HG02852 (cell line): ENCODE data around the gene SGK1.
A peak's percentile ranks its signal among the peaks of the same experiment; 100 is the strongest.

Source experiments
- ATAC-seq: cut with Tn5 transposase; IDR thresholded peaks from one replicate; pipeline ENCODE4 v1.9.1; 2021; ENCODE audit warnings: mild to moderate bottlenecking, moderate library complexity; ENCODE audit not compliant: unreplicated experiment

The SGK1 gene

DNA sequence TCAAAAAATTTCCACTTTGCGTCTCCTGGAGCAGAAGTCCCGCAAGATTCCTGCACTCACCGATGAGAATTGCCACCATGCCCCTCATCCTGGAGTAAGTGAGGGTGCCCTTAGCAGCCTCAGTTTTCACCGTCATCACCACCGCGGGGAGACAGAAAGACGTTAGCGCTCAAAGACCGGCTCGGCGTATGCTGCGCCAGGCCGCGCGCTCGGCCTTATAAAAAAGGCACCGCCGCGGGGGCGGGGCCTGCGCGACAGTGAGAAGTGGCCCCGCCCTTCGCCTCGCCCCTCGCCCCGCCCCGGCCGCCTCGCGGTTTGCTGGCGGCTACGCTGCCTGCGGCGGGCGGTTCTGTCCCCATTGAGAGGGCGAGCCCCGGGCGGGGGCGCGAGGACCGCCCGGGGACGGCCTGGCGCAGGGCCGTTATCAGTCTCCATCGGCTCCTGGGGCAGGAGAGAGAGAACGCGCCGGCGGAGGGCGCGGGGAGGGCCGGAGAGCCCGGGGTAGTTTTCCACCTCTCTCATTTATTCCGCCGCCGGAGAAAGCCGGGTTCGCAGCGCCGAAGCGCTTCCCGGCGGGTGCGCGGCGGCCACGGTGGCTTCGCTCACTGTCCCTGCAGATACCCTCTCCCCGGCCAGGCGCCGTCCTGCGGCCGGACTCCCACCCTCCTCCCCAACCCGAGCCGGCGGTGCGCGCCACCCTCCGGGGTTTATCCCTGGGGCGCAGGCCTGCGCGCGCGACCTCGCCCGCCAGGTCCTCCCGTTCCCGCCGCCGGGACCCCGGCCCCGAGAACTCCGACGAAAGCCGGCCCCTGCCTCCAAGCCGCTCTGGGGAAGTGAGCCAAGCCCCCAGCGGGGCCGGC lies 143.0 kb downstream of the SGK1 start:
- peak; percentile 81 for ATAC-seq

DNA sequence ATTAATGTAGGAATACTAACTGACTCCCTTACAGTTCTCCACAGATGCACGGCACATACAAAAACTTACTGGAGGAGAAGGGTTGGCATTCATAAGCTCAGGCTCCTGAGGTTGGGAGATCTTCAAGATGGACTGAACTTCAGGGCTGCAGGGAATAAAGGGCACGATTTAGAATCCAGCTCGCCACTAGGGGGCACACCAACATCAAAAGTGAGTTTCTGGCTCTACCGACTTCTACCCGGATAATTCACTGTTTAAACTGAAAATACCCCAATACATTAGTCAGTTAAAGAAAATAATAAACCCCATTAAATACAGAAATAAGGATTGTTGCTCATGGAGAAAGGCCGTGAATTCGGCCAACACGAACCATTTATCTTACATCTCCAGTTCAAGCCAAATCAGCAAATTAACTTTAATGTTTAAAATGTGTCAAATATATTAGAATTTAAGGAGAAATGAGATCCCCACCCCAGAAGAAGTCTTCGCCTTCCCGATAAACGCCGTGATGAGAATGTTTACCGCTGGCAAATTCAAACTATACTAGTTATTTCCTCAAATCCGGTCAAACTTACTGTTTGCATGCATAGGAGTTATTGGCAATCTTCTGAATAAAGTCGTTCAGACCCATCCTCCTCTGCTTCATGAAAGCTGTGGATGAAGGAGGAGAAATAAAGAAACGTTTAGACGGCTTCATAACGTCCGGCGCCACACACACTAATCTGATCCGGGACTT lies 143.8 kb downstream of the SGK1 start:
- ATAC-seq = no peak

DNA sequence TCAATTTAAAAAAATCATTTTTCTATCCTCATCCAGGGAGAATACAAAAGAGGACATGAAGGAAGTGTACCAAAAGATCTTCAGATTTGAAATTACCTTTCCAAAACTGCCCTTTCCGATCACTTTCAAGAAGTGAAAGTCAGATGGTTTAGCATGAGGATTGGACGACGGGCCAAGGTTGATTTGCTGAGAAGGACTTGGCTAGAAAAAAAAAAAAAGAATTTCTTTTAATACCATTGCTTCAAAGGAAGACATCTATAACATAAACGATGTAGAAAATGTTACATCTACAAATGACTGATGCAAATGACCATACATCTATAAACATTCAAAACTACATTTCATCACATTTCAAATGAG lies 144.6 kb downstream of the SGK1 start:
- ATAC-seq = no peak

DNA sequence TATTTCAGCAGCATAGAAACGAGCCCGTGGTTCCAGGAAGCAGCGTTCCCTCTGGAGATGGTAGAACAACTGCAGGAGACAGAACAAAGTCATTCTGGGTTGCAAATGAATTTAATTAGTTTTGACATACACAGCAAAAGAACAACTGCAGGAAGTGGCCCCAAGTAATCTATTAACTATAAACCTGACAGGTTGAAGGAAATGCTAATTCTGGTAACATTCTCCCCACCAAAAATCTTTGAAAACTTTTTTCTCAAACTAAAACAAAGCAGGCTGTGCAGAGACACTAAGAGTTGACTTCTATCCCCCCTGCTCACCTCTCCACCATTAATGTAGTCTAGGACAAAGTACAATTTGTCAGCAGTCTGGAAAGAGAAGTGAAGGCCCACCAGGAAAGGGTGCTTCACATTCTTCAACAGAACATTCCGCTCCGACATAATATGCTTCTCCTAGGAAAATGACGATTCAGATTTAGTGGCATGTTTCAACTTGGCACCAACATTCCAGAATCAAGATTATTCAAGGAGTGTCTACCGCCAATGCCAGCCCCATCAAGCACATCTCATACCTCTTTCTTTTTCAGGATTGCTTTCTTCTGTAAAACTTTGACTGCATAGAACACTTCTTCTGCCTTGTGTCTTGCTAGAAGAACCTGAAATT lies 145.1 kb downstream of the SGK1 start:
- no peak for ATAC-seq

DNA sequence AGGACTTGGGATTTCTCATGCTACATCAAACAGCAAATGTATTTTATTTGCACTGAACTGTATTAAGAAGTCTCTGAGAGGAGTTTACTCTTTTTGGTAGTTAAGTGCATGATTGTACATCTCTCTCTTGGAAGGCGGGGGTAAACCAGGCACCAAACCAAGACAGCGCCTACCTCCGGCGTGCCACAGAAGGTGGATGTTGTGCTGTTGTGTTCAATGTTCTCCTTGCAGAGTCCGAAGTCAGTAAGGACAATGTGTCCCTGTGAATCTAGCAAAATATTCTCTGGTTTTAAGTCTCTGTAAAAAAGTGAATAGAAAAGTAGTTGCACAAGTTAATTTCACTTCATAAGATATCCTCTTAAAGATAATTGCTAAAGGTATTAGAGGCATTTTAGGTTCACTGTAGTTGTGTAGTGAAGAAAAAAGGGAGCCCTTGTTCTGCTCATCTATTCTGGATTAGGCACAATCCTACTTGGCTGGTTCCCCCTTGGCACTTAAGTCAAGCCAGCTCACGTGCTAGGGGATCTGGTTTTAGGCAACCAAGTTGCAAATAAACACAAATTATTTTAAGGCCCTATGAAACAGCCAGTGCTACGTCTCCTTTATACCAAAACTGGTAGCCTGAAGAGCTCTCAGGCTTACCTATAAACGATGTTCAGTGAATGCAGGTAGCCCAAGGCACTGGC lies 145.7 kb downstream of the SGK1 start:
- no peak for ATAC-seq

DNA sequence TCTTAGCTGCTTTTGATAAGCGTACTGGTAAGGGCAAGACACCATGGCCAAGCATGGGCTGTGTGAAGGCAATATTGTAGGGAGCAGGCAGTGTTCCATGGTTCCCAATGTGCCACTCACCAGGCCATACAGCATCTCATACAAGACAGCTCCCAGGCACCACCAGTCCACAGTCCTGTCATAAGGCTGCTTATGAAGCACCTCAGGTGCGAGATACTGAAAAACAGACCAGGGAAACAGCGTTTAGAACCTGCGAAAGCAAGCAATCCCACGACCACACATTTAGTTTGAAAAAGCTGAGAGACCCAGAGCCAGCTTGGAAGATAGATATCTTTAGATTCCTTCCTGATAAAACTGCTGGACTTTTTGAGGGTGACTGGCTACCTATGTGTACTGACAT lies 146.4 kb downstream of the SGK1 start:
- ATAC-seq = no peak

DNA sequence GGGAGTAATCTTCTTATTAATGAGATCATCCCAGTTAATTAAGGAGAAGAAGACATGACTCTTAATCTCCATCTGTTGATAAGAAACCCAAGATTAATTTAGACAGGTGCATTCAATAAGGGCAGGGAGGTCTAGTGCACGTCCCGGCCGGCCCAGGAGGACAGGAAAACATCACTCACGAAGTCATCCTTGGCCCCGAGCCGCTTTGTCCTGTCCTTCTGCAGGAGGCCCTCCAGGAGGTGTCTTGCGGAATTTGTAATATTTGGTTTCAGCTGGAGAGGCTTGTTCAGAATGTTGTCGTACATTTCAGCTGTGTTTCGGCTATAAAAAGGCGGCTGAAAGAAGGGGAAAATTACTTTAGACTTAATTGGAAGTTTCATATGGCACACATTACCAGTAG lies 147.1 kb downstream of the SGK1 start:
- ATAC-seq = no peak

DNA sequence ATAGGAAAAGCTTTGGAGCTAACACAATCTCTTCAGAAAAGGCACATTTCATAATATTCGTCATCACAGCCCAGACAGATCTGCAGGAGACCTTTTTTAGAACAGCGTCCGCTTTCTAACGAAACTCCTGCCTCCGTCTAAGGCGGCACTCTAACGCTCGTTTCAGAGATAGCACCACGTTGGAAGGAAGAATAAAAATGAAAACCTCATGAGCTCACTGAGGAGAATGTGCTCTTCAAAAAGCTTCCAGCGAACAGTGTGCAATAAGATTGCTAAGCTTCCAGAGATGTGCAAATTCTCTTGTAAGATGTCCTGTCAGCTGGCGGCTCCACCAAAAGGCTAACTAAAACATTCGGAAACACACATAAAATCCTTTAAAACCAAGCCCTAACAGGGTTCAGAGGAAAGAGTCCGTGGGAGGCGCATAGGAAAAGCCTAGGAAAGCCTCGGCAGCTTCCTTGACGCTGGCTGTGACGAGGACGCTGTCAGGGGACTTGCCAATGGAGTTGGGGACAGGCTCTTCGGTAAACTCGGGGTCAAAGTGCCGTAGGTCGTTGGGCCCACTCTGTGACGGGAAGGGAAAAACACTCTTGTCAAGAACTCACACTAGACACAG lies 147.9 kb downstream of the SGK1 start:
- no peak for ATAC-seq

DNA sequence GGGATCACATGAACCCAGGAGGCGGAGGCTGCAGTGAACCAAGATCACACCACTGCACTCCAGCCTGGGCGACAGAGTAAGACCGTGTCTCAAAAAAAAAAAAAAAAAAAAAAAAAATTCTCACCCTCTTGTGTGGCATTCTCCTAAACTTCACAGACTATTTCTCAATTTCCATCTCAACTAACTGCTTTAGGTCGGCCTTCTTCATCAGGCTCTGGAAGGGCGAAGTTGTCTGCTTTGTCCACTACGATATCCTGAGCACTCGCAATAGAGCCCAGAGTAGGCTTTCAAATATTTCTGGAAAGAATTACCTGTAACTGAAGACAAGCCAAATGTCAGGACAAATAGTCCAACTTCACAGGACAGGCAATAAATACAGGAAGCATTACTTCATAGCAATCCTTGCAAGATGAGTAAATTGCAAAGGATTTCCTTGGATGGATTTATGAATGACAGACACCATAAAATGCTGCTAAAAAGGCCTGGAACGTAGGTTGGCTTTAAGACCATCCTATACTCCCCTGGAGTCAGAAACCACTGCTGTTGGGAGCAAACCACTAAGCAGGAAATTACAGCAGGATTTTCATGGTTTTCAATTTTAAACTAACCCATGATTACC lies 149.2 kb downstream of the SGK1 start:
- ATAC-seq = no peak

DNA sequence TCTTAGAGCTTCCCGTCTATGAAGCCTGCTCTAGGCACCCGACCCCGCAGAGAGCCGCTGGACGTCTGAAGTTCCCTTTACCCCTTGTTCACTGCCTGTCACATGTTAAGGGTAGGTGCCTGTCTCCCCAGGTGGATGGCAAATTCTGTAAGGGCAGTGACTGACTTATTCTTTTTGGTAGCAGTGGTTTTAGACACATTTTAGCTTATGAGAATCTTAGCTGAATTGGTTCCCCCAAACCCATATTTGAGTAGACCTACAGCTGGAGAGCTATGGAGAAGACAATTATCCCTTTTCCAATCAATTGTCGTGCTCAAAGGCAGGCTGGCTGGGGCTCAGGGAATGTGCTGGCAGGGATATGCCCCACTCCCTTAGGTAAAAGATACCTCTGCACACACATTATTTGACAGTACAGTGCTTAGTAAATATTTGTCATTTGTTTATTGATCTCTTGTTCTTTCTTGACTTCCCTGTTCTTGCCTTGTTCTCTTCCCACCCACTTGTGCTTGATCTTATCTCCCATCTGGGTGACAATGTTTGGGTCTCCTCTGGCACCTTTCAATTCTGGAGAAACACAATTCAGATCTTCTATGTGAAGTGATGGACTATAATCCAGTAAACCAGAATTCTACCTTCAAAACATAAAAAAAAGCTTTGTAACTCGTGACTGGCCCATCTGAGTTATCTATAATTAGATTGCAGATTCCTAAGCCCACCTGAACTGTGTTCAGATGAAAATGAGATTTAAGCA lies 151.2 kb downstream of the SGK1 start:
- ATAC-seq = no peak

DNA sequence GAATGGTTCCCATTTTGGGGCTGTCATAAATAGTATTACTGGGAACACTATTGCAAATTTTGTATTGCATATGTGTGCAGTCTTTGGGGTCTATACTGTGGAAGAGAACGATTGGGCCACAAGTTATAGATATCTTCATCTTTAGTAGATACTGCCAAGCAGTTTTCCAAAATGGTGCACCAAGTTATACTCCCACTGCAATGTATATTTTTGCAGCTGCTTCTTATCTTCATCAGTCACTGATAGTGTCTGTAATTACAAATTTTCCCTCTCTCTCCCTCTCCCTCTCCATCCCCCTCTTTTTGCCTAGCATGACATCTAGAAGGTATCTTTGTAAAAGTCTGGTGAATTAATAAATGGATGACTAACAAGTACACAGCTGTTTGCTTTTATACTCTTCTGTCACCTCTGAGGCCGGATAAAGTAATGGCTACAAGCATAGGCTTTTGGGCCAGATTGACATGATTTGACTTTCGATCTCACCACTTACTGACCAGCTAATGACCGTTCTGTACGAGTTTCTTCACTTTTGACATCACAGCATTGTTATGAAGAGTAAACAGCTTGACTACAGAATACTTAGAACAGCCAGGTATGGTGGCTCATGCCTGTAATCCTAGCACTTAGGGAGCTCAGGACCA lies 152.2 kb downstream of the SGK1 start:
- ATAC-seq = no peak

DNA sequence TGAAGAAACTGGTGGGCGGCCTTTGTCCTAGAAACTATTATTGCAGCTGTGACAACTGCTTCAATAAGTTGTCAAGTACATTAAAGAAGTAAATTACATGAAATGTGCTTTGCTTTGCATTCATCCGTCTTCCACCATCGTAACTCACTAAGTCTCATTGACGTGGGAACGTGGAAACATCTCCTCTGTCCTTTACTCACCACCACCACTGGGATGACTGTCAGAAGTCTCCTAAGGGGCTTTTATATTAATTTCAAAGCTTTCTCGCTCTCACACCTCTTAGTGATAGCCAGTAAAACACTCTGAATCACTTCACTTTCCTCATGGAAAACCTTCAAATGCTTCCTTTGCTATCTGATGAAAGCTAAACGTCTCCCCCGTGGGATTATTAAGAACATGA lies 153.6 kb downstream of the SGK1 start:
- ATAC-seq = no peak

DNA sequence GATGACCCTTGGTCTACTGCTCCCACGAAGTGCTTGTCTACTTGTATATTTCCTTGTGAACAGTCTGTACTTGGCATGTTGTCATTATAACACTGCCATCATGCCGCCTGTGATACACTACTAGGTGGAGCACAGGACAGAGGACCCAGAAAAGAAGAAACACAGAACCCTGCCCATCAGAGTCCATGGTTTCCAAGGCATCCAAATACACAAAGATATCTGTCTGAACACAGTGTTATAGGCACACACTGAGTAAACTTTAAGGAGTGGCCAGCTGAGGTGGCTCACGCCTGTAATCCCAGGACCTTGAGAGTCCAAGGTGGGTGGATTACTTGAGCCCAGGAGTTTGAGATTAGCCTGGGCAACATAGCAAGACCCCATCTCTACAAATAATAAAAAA lies 155.0 kb downstream of the SGK1 start:
- no peak for ATAC-seq

DNA sequence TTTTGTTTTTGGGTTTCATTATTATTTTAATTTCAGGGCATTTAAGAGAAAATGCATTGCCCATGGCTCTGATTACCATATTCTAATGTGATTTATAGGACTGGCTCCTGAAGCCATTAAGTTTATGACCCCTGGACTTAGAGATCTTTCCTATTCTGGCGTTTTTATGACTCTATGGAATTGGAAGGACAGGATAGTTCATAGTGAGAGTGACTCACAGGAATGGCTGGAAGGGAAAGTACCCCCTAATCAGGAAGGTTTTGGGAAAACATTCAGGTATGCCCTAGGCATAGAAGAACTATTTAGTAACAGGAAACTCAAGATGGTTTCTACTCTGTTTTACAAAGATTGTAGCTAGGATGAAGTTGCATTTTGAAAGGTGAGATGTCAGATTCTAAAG lies 156.9 kb downstream of the SGK1 start:
- ATAC-seq = no peak

DNA sequence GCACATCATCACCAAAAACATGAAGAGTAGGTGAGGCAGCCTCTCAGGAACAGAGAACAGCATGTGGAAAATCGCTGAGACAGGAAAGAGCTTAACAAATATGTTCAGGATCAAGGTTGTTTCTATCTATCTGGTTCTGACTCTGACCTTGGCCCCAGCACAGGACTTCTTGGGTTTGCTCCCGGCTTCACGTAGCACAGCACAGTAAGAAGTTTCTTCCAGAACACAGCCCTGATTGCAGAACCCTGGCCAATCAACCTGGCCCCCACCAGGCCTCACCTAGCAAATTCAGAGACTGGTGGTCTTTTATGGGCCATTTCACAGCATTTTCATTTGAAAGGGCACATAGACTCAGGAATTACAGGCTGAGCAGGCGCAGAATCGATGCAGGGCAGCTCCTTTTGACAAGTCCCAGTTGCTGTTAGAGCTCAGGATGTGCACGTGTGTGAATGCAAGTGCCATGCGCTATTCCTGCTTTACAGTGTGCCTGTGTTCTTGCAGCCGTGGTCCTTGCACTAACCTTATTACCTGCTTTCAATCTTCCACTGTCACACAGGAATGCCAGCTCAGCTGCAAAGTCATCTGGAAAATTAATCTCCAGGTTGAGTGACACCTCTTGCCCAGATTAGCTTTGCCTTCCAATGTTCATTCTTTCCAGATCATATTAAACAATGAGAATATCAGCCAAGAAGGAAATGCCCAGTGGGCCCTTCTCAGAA lies 165.0 kb downstream of the SGK1 start:
- no peak for ATAC-seq

DNA sequence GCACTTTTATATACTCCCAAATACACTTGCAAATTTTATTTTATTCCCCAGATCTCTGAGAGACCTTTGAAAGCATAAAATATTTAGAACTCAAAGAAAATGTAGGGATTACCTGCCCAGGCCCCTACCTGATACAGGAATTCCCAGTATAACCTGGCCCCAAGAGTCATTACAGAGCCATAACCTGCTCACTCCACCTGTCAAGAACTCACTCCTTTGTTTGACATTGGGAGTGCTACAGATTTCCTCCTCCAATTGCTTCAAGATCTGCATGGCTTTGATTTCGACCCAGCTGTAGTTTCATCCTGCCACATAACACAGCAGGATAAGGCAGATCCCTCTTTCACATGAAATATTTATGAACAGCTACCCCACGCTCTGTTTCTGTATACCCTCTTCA lies 169.3 kb downstream of the SGK1 start:
- ATAC-seq = no peak

DNA sequence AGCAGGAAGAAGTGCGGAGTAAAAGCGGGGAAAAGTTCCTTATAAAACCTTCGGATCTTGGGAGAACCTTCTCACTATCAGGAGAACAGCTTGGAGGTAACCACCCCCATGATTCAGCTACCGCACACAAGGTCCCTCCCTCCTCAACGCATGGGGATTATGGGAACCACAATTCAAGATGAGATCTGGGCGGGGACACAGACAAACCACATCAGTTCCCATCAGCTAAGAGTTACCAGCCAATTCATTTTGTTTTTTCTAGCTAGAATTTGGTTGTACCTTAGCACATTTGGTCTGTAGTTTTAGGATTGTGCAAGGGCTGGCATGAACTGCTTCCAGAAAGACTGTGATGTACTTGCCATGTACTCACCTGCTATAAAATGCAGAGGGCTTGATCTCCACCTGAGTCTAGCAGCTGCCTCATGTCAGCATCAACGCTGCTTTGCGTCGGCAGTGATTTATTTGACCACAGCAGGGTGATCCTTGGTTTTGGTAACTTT lies 170.8 kb downstream of the SGK1 start:
- no peak for ATAC-seq

DNA sequence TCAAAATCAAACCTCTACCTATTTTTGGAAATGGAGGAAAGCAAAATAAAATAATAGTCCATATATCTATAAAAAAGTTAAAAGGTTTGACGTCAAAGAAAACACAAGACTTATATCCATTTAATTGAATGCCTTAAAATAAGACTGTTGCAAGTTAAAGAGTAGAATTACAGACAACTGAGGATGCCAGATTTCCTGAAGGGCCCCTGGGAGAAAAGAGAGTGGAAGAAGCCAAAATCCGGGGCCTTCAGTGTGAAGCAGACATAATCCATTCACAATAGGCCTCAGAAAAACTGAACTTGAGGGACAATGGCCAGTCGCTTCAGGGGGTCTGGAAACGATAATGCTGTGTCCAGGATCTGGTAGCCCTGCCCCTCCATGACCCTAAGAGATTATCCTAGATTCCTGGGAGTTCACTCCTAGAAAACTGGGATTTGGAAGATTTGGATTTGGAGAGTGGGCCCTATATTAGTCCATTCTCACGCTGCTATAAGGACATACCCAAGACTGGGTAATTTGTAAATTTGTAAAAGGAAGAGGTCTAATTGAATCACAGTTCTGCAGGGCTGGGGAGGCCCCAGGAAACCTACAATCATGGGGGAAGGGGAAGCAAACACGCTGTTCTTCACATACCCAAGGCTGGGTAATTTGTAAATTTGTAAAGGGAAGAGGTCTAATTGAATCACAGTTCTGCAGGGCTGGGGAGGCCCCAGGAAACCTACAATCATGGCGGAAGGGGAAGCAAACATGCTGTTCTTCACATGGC lies 171.5 kb downstream of the SGK1 start:
- ATAC-seq = no peak
